ENCODE measurements around the gene NRG2.

NRG2 gene

DNA sequence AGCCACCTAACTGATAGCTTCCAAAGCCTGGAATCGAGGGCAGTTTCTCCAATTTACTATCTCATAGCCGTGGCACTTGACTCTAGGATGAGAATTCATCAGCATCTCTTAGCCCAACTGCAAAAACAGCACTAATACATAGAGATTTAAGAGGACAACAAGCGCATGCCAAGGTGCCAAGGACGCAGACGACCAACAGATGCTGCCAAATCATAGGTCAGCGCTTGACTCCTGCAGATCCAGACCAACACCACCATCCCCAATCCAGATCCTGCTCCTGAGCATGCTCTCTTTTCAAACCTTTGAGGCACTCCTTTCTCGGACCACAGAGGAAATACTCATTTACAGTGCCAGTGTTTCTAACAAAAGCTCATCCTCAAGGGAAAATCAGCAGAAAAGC is 24.6 kb downstream of the NRG2 start:
- in situ Hi-C loops (cut with MboI; ENCODE audit: low sequenced_read_pairs, unreplicated experiment), result no loop called here
- TF ChIP-seq, protein P1, sequence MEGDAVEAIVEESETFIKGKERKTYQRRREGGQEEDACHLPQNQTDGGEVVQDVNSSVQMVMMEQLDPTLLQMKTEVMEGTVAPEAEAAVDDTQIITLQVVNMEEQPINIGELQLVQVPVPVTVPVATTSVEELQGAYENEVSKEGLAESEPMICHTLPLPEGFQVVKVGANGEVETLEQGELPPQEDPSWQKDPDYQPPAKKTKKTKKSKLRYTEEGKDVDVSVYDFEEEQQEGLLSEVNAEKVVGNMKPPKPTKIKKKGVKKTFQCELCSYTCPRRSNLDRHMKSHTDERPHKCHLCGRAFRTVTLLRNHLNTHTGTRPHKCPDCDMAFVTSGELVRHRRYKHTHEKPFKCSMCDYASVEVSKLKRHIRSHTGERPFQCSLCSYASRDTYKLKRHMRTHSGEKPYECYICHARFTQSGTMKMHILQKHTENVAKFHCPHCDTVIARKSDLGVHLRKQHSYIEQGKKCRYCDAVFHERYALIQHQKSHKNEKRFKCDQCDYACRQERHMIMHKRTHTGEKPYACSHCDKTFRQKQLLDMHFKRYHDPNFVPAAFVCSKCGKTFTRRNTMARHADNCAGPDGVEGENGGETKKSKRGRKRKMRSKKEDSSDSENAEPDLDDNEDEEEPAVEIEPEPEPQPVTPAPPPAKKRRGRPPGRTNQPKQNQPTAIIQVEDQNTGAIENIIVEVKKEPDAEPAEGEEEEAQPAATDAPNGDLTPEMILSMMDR (IDR thresholded peaks at IDR 0.05; ENCODE audit: borderline replicate concordance, control extremely low read depth, extremely low read depth, insufficient read depth, missing control alignments), result no peak
- DNase-seq (ENCODE audit: low spot score), result no peak

DNA sequence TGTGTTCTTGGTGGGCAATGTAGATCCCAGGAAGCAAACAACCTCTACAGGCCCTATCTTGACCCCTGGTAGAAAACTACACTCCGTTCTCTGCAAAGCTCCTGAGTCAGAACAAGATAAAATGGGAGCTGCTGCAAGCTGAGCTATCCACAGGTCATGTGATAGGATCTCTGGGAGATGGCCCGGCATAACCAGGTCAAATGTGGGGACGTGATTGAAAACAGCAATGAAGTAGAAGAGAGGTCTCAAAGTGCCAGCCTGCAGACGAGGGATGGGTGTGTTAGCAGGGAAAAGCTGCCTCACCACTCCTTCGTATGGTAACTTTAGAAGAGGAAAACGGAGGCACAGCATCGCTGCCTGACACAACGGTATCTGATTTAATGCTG is 25.0 kb downstream of the NRG2 start:
- in situ Hi-C loops (cut with MboI; ENCODE audit: low sequenced_read_pairs, unreplicated experiment), result no loop called here
- DNase-seq (ENCODE audit: low spot score), result no peak

DNA sequence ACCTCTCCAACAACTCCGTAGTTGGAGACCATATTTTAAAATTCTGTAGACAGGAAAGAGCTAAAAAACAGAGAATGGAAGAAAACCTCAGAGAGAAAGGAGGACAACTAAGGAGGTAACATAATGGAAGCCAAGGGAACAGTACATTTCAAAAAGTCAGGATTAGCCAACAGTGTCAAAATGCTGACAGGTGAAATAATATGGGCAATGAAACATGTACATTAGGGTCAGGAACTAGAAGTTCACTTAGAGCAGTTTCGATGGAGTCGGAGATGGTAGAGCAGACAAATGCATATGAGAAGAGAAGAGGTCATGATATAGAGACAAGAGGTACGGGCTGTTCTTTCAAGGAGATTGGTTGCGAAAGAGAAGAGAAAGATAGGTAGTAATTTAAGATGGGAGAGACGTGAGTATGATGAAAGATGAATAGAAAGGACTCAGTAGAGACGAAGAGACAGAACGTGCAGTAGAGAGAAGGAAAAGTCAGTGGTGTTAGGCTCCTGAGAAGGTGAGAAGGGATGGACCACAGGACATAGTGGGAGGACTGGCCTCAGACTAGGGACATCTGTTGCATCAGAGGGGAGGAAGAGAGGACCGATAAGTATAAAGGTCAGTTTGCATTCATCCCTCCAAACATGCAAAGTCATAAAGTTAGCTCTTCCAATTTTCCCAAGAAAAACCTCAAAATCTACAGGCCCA is 25.6 kb downstream of the NRG2 start:
- TF ChIP-seq, protein P1 (IDR thresholded peaks at IDR 0.05; ENCODE audit: borderline replicate concordance, control extremely low read depth, extremely low read depth, insufficient read depth, missing control alignments), result no peak
- DNase-seq (ENCODE audit: low spot score), result no peak
- in situ Hi-C loops (cut with MboI; ENCODE audit: low sequenced_read_pairs, unreplicated experiment), result no loop called here

More for the DNA sequence above, 25.0 kb downstream of the NRG2 start:
- TF ChIP-seq, protein P1 (IDR thresholded peaks at IDR 0.05; ENCODE audit: borderline replicate concordance, control extremely low read depth, extremely low read depth, insufficient read depth, missing control alignments), result no peak

DNA sequence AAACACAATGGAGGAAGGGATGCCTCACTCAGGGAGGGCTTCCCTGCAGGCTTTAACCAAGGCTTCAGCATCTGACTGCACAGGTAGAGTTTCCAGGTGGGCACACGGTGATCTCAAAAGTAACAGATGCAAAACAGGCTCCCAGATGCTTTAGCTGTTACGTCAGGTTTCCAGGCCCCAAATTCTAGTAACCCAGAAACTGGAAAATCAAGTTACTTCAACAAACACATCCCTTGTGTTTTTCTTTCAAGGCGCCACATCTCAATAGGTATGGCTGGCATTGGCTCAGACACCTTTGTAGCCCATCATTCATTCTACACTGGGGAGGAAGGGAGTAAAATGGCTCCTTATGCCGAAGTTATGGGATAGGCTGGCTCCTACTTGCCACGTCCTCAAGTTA is 27.4 kb downstream of the NRG2 start:
- in situ Hi-C loops (cut with MboI; ENCODE audit: low sequenced_read_pairs, unreplicated experiment), result no loop called here
- TF ChIP-seq, protein P1 (IDR thresholded peaks at IDR 0.05; ENCODE audit: borderline replicate concordance, control extremely low read depth, extremely low read depth, insufficient read depth, missing control alignments), result no peak

DNA sequence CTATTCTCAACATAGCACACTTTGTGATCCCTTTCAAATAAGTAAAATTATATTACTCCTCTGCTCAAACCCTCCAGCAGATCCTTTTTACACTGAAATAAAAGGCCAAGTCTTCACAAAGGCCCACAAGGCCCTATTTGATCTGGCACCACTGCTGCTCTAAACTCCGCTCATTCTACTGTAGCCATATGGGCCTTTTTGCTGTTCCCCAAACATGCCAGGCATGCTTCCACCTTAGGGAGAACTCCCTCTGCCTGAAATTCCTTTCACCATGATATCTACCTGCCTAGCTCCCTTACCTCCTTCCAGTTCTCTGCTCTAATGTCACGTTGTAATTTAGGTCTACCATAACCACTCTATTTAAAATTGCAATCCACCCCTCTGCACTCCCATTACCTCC is 28.3 kb downstream of the NRG2 start:
- TF ChIP-seq, protein P1 (IDR thresholded peaks at IDR 0.05; ENCODE audit: borderline replicate concordance, control extremely low read depth, extremely low read depth, insufficient read depth, missing control alignments), result no peak
- no peak for DNase-seq (ENCODE audit: low spot score)
- in situ Hi-C loops (cut with MboI; ENCODE audit: low sequenced_read_pairs, unreplicated experiment), result no loop called here

More for the DNA sequence above, 27.4 kb downstream of the NRG2 start:
- DNase-seq (ENCODE audit: low spot score), result no peak

DNA sequence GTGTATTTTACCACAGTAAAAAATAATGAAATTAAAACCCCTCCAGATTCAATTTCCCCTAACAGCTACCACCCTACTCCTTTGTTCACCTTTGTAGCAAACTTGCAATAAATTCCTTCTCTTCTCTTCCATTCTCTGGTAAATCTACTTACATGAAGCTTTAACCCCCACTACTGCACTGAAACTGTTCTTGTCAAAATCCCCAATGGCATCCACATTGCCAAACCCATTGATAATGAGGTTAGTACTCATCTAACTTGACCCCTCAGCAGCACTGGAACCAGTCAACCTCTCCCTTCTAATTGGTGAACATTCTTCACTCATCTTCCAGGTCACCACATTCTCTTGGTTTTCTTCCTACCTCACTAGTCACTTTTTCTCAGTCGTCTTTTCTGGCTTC is 29.6 kb downstream of the NRG2 start:
- in situ Hi-C loops (cut with MboI; ENCODE audit: low sequenced_read_pairs, unreplicated experiment), result no loop called here
- DNase-seq (ENCODE audit: low spot score), result no peak
- TF ChIP-seq, protein P1 (IDR thresholded peaks at IDR 0.05; ENCODE audit: borderline replicate concordance, control extremely low read depth, extremely low read depth, insufficient read depth, missing control alignments), result no peak

All from GM13976 (cell line).